Measurements from ENCODE around the gene PTPRU.

DNA sequence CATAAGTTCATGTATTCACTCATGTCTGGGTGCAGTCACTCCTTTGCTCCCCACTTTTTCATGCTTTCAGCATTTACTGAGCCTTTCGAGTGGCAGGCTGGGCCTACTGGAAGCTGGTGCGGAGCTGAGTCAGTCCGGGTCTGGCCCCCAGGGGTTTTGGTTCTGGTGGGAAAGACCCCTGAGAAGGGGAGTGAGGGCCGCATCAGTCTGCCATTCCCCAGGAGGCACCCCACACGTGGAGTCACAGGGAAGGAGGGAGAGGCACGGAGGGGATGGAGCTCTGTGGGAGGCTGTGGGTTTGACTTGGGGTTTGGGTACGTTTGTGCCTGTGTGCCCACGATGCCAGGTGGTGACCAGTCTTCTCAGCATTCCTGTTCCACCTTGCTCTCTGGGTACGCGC lies 87.9 kb downstream of the PTPRU start:
- TF ChIP-seq, protein P1, sequence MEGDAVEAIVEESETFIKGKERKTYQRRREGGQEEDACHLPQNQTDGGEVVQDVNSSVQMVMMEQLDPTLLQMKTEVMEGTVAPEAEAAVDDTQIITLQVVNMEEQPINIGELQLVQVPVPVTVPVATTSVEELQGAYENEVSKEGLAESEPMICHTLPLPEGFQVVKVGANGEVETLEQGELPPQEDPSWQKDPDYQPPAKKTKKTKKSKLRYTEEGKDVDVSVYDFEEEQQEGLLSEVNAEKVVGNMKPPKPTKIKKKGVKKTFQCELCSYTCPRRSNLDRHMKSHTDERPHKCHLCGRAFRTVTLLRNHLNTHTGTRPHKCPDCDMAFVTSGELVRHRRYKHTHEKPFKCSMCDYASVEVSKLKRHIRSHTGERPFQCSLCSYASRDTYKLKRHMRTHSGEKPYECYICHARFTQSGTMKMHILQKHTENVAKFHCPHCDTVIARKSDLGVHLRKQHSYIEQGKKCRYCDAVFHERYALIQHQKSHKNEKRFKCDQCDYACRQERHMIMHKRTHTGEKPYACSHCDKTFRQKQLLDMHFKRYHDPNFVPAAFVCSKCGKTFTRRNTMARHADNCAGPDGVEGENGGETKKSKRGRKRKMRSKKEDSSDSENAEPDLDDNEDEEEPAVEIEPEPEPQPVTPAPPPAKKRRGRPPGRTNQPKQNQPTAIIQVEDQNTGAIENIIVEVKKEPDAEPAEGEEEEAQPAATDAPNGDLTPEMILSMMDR (IDR thresholded peaks at IDR 0.05) = no peak
- TF ChIP-seq POLR2A (IDR thresholded peaks at IDR 0.05) = no peak

Data from esophagus squamous epithelium (tissue), 4 donors.